GM18909 (cell line): ENCODE measurements around the gene MKLN1.

Experiments used
- ATAC-seq: cut with Tn5 transposase; IDR thresholded peaks from one replicate; pipeline ENCODE4 v1.9.1; 2021; ENCODE audit warnings: mild to moderate bottlenecking; ENCODE audit not compliant: unreplicated experiment, poor library complexity

Gene MKLN1

GRCh38 chr7:131537571-131537978 lies 209.9 kb downstream of the MKLN1 start:
- ATAC-seq, result no peak

GRCh38 chr7:131538071-131538812 lies 210.6 kb downstream of the MKLN1 start:
- ATAC-seq, result no peak

GRCh38 chr7:131538813-131539179 lies 211.1 kb downstream of the MKLN1 start:
- no peak for ATAC-seq

- no peak for ATAC-seq
Measured at GRCh38 chr7:131540491-131541162, 213.0 kb downstream of the MKLN1 start.

- no peak for ATAC-seq
Measured at GRCh38 chr7:131543298-131543697, 215.6 kb downstream of the MKLN1 start.

- ATAC-seq, result no peak
Measured at GRCh38 chr7:131544021-131544420, 216.3 kb downstream of the MKLN1 start.

GRCh38 chr7:131544449-131545301 lies 217.0 kb downstream of the MKLN1 start:
- no peak for ATAC-seq

- no peak for ATAC-seq
Measured at GRCh38 chr7:131546126-131546525, 218.4 kb downstream of the MKLN1 start.
